DND-41 (cell line): ENCODE measurements around the gene SUPV3L1.
A peak's percentile ranks its signal among the peaks of the same experiment; 100 is the strongest.

ENCODE experiments used
- ATAC-seq: fragments of 200-7000 bp; cut with Tn5 transposase; 3 replicates; pipeline ENCODE4 v1.9.1; 2021; ENCODE audit warnings: low read depth; ENCODE audit not compliant: insufficient read depth
- DNase-seq: peaks from one replicate; pipeline ENCODE4 v3.0.0-alpha.2; 2020
- H2AFZ ChIP-seq: 2 replicates; pipeline ENCODE4 v1.6.0; 2012; ENCODE audit warnings: low read depth, low read length
- H3K27ac ChIP-seq: 2 replicates; pipeline ENCODE4 v1.5.1; 2012; ENCODE audit warnings: low read length, inconsistent platforms
- H3K27me3 ChIP-seq: fragments of 200-600 bp; sonication (generic); 2 replicates; pipeline ENCODE4 v1.6.0; 2012; ENCODE audit warnings: low read length, mild to moderate bottlenecking, inconsistent platforms; ENCODE audit not compliant: insufficient read depth, poor library complexity
- H3K36me3 ChIP-seq: 2 replicates; pipeline ENCODE4 v1.5.1; 2012; ENCODE audit warnings: low read length, inconsistent platforms; ENCODE audit not compliant: insufficient read depth
- H3K4me1 ChIP-seq: 2 replicates; pipeline ENCODE4 v1.5.1; 2012; ENCODE audit warnings: mild to moderate bottlenecking, low read length; ENCODE audit not compliant: insufficient read depth
- H3K4me2 ChIP-seq: 2 replicates; pipeline ENCODE4 v1.6.0; 2012; ENCODE audit warnings: mild to moderate bottlenecking, moderate library complexity, low read length, inconsistent platforms; ENCODE audit not compliant: insufficient read depth
- H3K4me3 ChIP-seq, 2 experiments: fragments of 200-600 bp in 1 of 2; shearing (Covaris generic) in 1 of 2; 2 replicates each; pipeline ENCODE4 v1.5.1; 2012 to 2016; ENCODE audit warnings: inconsistent platforms in 2 of 2, low read length in 2 of 2, mild to moderate bottlenecking in 2 of 2, low read depth in 1 of 2, moderate library complexity in 1 of 2
- H3K79me2 ChIP-seq: 2 replicates; pipeline ENCODE4 v1.6.0; 2012; ENCODE audit warnings: low read length, inconsistent platforms; ENCODE audit not compliant: insufficient read depth
- H3K9ac ChIP-seq: 2 replicates; pipeline ENCODE4 v1.6.0; 2012; ENCODE audit warnings: low read depth, mild to moderate bottlenecking, inconsistent platforms, low read length, moderate library complexity
- H3K9me3 ChIP-seq: 2 replicates; pipeline ENCODE4 v1.5.1; 2012; ENCODE audit warnings: low read length, moderate library complexity, mild to moderate bottlenecking, inconsistent platforms; ENCODE audit not compliant: insufficient read depth, severe bottlenecking
- H4K20me1 ChIP-seq: 2 replicates; pipeline ENCODE4 v1.6.0; 2012; ENCODE audit warnings: low read length; ENCODE audit not compliant: insufficient read depth
- EZH2 ChIP-seq: IDR thresholded peaks from 3 replicates; pipeline ENCODE4 v1.6.1; 2012; ENCODE audit warnings: borderline replicate concordance, low read depth, mild to moderate bottlenecking, moderate library complexity, low read length, inconsistent platforms; ENCODE audit not compliant: severe bottlenecking
- TF ChIP-seq, protein P1 (sequence below): IDR thresholded peaks from 2 replicates; pipeline ENCODE4 v1.5.1; 2012; ENCODE audit warnings: borderline replicate concordance, low read length, moderate library complexity, mild to moderate bottlenecking; ENCODE audit not compliant: poor library complexity, severe bottlenecking; ENCODE audit errors: extremely low read depth

SUPV3L1 gene

DNA sequence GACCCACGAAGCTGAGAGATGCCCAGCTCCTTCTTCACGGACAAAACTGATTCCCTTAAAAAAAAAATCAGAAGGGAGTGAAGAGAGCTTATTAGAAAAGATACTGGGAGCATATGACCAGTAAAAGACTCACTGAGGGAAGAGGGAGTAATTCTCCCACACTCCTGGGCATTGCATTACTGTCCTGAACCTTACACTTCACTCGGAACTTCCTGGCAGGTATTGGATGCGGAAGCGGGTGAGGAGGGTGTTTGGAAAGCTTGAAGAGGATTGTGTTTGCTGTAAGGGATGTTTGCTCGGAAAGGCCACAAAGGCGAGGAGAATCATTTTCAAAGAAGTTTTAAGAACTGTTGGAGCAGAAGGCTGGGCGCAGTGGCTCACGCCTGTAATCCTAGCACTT is 40.5 kb downstream of the SUPV3L1 start:
- Histone ChIP-seq H3K4me1 (peaks cover 43% of the 10 kb centered on the region), H2AFZ (no peak overlapping the region), H3K36me3 (no peaks in the 10 kb centered on the region), H3K79me2 (no peaks in the 10 kb centered on the region), H3K27ac (no peak overlapping the region), H3K4me3 (no peak overlapping the region), H3K9me3 (no peaks in the 10 kb centered on the region), H3K9ac (no peak overlapping the region), H4K20me1 (no peaks in the 10 kb centered on the region), H3K27me3 (no peaks in the 10 kb centered on the region), H3K4me2 (no peak overlapping the region)
- ATAC-seq, result no peak
- no peak for DNase-seq
- TF ChIP-seq, protein P1, sequence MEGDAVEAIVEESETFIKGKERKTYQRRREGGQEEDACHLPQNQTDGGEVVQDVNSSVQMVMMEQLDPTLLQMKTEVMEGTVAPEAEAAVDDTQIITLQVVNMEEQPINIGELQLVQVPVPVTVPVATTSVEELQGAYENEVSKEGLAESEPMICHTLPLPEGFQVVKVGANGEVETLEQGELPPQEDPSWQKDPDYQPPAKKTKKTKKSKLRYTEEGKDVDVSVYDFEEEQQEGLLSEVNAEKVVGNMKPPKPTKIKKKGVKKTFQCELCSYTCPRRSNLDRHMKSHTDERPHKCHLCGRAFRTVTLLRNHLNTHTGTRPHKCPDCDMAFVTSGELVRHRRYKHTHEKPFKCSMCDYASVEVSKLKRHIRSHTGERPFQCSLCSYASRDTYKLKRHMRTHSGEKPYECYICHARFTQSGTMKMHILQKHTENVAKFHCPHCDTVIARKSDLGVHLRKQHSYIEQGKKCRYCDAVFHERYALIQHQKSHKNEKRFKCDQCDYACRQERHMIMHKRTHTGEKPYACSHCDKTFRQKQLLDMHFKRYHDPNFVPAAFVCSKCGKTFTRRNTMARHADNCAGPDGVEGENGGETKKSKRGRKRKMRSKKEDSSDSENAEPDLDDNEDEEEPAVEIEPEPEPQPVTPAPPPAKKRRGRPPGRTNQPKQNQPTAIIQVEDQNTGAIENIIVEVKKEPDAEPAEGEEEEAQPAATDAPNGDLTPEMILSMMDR, result no peak
- no peak for TF ChIP-seq EZH2

DNA sequence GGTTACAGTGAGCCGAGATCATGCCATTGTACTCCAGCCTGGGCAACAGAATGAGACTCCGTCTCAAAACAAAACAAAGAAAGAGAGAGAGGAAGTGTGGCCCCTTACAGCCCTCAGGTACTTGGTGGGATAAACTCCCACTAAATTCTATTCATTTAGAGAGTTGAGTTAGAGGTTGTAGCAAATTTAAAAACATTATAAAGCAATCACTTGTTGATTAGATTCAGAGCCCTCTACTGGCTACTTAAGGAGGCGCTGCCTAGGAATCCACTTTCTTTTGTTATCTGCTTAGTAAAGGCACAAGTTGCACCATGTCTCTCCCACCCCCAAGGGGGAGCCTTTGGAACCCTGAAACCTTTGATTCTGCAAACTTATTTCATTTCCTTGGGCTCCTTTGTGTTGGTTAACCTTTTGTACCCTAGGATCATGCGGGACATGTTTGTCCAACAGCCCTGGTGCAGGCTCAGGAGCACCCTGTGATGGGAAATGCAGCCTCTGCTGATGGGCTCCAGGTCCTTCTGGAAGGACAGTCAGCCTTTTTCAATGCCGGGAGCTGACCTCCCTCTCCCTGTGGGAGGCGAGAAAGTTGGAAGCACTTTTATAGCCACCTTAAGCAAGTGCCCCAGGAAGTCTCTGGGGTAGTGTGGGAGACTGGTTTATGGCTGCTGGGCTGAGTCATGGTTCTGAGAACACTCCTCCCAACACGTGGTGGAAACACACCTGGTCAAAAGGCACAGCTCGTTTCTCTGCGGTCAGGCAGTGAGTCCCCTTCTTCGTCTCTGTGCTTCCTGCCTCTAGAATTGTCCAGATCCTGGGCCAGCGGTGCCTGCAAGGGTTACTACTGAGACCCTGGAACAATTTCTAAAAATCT is 42.4 kb downstream of the SUPV3L1 start:
- peaks cover 34% of the 10 kb centered on the region for H3K4me1 ChIP-seq
- TF ChIP-seq EZH2, result no peak
- TF ChIP-seq, protein P1, result peak; percentile 80
- peak overlapping the region; percentile 53 for H3K4me2 ChIP-seq
- ATAC-seq, result peak; percentile 92
- peak overlapping the region; percentile 67 for H2AFZ ChIP-seq
- no peaks in the 10 kb centered on the region for H3K27me3 ChIP-seq
- H3K9ac ChIP-seq, result peak overlapping the region; percentile 36
- H3K79me2 ChIP-seq, result no peaks in the 10 kb centered on the region
- H3K4me3 ChIP-seq, result no peak overlapping the region; a peak in 1 of 4 replicates
- no peaks in the 10 kb centered on the region for H4K20me1 ChIP-seq
- peak; percentile 83 for DNase-seq
- no peaks in the 10 kb centered on the region for H3K36me3 ChIP-seq
- peak overlapping the region; percentile 76 for H3K27ac ChIP-seq
- no peaks in the 10 kb centered on the region for H3K9me3 ChIP-seq

DNA sequence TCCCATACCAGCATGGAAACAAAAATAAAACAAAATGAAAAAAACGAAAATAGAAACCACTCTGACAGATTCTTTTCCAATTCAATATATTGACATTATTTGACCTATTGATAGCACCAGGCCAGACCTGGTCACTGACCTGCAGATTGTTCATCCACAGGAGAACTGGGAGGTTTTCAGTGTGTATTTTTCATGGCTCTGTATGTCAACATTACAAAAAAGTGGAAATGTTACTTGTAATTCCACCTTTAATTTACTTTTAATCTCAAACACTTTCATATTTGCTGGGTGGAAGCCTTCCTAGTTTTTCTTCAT is 43.0 kb downstream of the SUPV3L1 start:
- no peak overlapping the region for H2AFZ ChIP-seq
- no peaks in the 10 kb centered on the region for H3K9me3 ChIP-seq
- no peaks in the 10 kb centered on the region for H3K36me3 ChIP-seq
- H3K27me3 ChIP-seq, result no peaks in the 10 kb centered on the region
- H3K4me2 ChIP-seq, result peak overlapping the region; percentile 53
- peaks cover 35% of the 10 kb centered on the region for H3K4me1 ChIP-seq
- peak overlapping the region; percentile 76 for H3K27ac ChIP-seq
- H3K9ac ChIP-seq, result 0 out of 2 replicates have a peak overlapping the region, but pooled peaks have one; percentile 36
- H3K4me3 ChIP-seq, result no peak overlapping the region
- no peak for DNase-seq
- no peaks in the 10 kb centered on the region for H4K20me1 ChIP-seq
- H3K79me2 ChIP-seq, result no peaks in the 10 kb centered on the region
- no peak for ATAC-seq
- TF ChIP-seq, protein P1, result no peak
- no peak for TF ChIP-seq EZH2
